ENCODE results near the gene MT1G. TPM values are rescaled to one million over a fixed set of nuclear protein-coding genes. Genes with fewer than 3 reads are reported as not detected.
A peak's percentile ranks its signal among the peaks of the same experiment; 100 is the strongest.

Gene MT1G
- total RNA-seq, 4 donors from 2014 or later, result 41.1 to 87.7 (median 49.2) TPM; not detected in 1

DNA sequence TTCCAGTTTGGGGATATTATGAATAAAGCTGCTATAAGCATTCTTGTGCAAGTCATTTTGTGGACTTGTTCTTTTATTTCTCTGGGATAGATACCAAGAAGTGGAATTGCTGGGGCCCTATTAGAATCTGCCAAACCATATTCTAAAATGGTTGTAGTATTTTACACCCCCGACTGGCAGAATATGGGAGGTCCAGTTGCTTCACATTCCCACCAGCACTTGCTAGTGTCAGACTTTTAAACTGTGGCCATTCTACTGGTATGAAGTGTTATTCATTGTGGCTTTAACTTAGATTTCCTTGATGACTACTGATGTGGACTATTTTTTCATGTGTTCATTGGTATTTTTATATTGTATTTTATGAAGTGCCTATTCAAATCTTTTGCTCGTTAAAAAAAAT, 44.0 kb upstream of the MT1G start:
- no peak for DNase-seq (ENCODE audit: low spot score in 2 of 2)
- H3K27ac ChIP-seq, result no peak overlapping the region
- H3K36me3 ChIP-seq, result no peaks in the 10 kb centered on the region
- H3K9me3 ChIP-seq, result no peaks in the 10 kb centered on the region
- 89% methylated on average over 2 of the region's 2 CpGs for WGBS, 2 donors
- TF ChIP-seq POLR2A (IDR thresholded peaks at IDR 0.05), result no peak
- TF ChIP-seq, protein P1, sequence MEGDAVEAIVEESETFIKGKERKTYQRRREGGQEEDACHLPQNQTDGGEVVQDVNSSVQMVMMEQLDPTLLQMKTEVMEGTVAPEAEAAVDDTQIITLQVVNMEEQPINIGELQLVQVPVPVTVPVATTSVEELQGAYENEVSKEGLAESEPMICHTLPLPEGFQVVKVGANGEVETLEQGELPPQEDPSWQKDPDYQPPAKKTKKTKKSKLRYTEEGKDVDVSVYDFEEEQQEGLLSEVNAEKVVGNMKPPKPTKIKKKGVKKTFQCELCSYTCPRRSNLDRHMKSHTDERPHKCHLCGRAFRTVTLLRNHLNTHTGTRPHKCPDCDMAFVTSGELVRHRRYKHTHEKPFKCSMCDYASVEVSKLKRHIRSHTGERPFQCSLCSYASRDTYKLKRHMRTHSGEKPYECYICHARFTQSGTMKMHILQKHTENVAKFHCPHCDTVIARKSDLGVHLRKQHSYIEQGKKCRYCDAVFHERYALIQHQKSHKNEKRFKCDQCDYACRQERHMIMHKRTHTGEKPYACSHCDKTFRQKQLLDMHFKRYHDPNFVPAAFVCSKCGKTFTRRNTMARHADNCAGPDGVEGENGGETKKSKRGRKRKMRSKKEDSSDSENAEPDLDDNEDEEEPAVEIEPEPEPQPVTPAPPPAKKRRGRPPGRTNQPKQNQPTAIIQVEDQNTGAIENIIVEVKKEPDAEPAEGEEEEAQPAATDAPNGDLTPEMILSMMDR (IDR thresholded peaks at IDR 0.05), result no peak
- TF ChIP-seq EP300 (IDR thresholded peaks at IDR 0.05), result no peak
- no peaks in the 10 kb centered on the region for H3K27me3 ChIP-seq
- H3K4me3 ChIP-seq, result no peak overlapping the region
- no peaks in the 10 kb centered on the region for H3K4me1 ChIP-seq

DNA sequence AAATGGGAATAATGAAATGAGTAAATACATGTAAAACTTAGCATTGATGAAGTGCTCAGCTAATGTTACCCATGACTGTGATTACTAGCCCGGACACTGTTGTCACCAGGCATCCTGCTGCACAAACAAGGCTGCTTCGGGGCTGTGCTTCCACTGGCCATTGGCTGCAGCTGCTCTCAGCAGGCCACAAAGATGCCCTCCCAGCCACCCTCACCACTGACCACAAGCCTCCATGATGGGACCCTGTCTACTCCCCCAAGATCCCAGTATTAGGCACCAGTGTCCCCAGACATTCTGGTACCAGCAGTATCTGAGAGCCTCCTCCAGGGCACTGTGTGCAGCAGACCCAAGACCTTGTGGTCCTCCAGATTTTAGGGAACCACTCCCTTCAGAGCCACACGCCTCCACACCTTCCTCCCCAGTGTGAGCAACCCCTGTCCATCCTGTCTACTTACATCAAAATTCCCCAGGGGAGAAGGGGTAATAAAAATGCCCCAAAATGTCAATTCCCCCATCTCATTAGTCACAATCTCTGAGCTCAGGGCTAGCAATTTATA, 42.4 kb upstream of the MT1G start:
- Histone ChIP-seq H3K4me3 (no peak overlapping the region), H3K27me3 (no peaks in the 10 kb centered on the region), H3K4me1 (no peaks in the 10 kb centered on the region), H3K27ac (no peak overlapping the region), H3K9me3 (no peaks in the 10 kb centered on the region), H3K36me3 (no peaks in the 10 kb centered on the region)
- DNase-seq (ENCODE audit: low spot score in 2 of 2), result no peak
- 70 to 74% methylated on average over 3 of the region's 3 CpGs for WGBS, 2 donors
- TF ChIP-seq, protein P1 (IDR thresholded peaks at IDR 0.05), result no peak
- TF ChIP-seq POLR2A (IDR thresholded peaks at IDR 0.05), result no peak
- TF ChIP-seq EP300 (IDR thresholded peaks at IDR 0.05), result no peak

DNA sequence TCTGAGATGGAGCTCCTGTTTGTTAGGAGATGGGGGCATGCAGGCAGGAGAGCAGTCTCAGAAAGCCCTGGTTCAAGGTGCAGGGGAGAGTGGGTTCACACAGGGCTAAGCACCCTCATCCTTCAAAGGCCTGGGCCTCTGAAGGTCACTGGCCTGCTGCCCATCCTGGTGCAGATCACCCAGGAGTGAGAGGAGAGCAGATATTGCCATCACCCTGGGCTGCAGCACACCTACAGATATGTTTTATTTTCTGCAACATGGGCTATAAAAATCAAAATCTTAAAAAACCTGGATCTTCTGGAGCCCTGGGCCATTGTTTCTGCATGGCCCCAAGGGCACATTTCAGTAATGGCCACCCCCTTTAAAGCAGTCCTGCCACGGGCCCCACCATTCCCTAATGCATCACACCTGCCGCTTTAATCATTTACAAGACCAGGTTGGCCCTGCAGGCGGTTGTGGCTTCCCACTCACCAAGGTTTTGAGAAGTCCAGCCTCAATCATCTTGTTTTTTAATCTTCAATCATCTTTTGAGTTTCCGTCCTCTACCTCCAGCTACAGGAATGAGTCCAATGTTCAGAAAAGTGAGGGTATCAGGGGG, 41.7 kb upstream of the MT1G start:
- DNase-seq (ENCODE audit: low spot score in 2 of 2), result no peak
- Histone ChIP-seq H3K36me3 (no peaks in the 10 kb centered on the region), H3K27ac (no peak overlapping the region), H3K9me3 (no peaks in the 10 kb centered on the region), H3K27me3 (no peaks in the 10 kb centered on the region), H3K4me1 (no peaks in the 10 kb centered on the region), H3K4me3 (no peak overlapping the region)
- 86 to 93% methylated on average over 4 of the region's 4 CpGs for WGBS, 2 donors
- TF ChIP-seq POLR2A (IDR thresholded peaks at IDR 0.05), result no peak

DNA sequence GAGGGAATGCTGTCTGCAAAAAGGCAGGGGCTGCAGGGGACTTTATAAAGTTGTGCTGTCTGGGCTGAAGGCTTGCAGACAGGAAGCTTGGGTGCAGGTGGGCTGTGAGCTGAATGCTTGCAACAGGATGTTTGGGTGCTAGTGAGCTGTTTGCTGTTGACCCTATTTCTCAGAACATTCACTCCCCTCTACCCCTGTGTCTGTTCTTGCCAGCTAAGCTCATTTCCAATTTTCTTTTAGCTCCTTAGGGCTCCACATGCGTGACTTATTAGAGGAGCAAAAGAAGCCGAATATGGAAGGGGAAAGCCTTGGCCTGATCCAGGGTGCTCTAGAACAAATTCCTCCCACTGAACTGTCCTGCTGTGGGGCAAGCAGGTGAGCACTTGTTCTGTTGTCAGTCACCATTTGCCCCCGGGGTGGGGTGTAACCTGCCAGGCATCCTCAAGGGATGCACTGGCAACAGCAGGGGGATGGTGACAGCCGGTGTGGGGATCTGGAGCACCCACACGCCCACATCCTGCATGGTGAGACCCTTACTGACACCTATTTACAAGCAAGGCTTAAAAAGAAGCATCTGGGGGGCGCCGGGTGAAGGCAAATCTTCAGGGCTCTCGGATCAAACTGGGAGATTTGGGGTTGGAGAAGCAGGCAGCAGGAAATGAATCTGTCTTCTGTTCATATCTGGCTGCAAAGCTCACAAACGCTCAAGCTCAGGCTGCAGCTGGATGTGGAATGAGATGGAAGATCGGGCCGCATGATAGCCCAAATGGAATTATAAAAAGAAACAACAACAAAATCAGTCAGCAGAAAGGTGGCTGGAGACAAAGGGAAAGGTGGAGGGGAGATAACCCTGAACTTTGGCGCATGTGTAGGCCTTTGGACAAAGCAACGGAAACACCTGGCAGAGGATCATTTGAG, 40.9 kb upstream of the MT1G start:
- H3K4me1 ChIP-seq, result no peaks in the 10 kb centered on the region
- DNase-seq (ENCODE audit: low spot score in 2 of 2), result no peak
- H3K27me3 ChIP-seq, result no peaks in the 10 kb centered on the region
- no peaks in the 10 kb centered on the region for H3K36me3 ChIP-seq
- no peak overlapping the region for H3K4me3 ChIP-seq
- peak overlapping the region in 1 of 4 donors; percentile 27 for H3K27ac ChIP-seq
- TF ChIP-seq, protein P1 (IDR thresholded peaks at IDR 0.05), result no peak
- TF ChIP-seq EP300 (IDR thresholded peaks at IDR 0.05) (no peak), POLR2A (IDR thresholded peaks at IDR 0.05) (no peak)
- H3K9me3 ChIP-seq, result no peaks in the 10 kb centered on the region
- 61 to 67% methylated on average over 13 of the region's 13 CpGs for WGBS, 2 donors

DNA sequence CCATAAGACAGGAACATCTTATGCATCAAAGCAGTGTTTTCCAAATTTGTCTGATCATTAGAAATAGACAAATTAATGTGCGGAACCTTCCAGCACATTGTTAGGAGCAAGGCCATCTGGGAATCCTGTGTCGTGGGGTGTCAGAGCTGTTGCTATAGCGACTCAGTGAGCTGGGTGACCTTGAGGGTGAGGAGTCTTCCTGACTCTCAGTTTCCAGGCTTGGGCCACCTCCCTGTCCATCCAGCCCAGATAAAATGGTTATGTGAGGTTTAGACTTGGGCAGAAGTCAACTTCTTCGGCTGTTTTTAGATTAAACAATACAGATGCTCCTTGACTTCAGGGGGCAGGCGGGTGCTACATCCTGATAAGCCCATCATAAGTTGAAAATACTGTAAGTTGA, 35.0 kb upstream of the MT1G start:
- Histone ChIP-seq H3K27ac (no peak overlapping the region), H3K36me3 (no peaks in the 10 kb centered on the region), H3K4me3 (no peak overlapping the region), H3K9me3 (peaks cover 0 to 2% (median 0%) of the 10 kb centered on the region in 4 donors), H3K27me3 (no peaks in the 10 kb centered on the region), H3K4me1 (peaks cover 0 to 12% (median 0%) of the 10 kb centered on the region in 4 donors)
- TF ChIP-seq EP300 (IDR thresholded peaks at IDR 0.05) (no peak), POLR2A (IDR thresholded peaks at IDR 0.05) (no peak)
- TF ChIP-seq, protein P1 (IDR thresholded peaks at IDR 0.05), result no peak
- WGBS, 2 donors, result 87% methylated on average over 5 of the region's 5 CpGs
- no peak for DNase-seq (ENCODE audit: low spot score in 2 of 2)
